ENCODE results near the gene AP1G1. TPM values are rescaled to one million over a fixed set of nuclear protein-coding genes. Genes with fewer than 3 reads are reported as not detected.

Gene AP1G1
- total and polyA plus RNA-seq, 10 of the 15 experiments (the other 5 are each of a cell fraction or from before 2014, with no cell fraction given), result 5.9 to 83.7 (median 47.8) TPM

- Histone ChIP-seq H3K36me3 (ENCODE audit: control insufficient read depth in 2 of 2, insufficient read depth in 2 of 2, low read length in 1 of 2) (no peaks in the 10 kb centered on the region), H3K4me2 (ENCODE audit: control insufficient read depth, insufficient read depth) (no peak overlapping the region), H3K9me3 (replicated peaks; ENCODE audit: control insufficient read depth, insufficient read depth, low read length) (no peaks in the 10 kb centered on the region), H4K20me1 (ENCODE audit: control insufficient read depth, insufficient read depth) (no peaks in the 10 kb centered on the region), H3K79me2 (ENCODE audit: control insufficient read depth, insufficient read depth, low read length) (no peaks in the 10 kb centered on the region), H3K27me3 (replicated peaks in 1 of 2; ENCODE audit: control insufficient read depth in 2 of 2, insufficient read depth in 2 of 2, low read length in 1 of 2) (no peaks in the 10 kb centered on the region), H3K27ac (ENCODE audit: control insufficient read depth, insufficient read depth) (no peak overlapping the region), H3K4me3 (no peak overlapping the region), H3K4me1 (ENCODE audit: control insufficient read depth, insufficient read depth, low read length) (no peaks in the 10 kb centered on the region), H2AFZ (ENCODE audit: control insufficient read depth, low read depth, low read length) (no peak overlapping the region), H3K9ac (ENCODE audit: control insufficient read depth, insufficient read depth, low read length) (no peak overlapping the region)
- POLR2A ChIA-PET, result interaction anchor here (0.6 to 1.2 kb wide), 5 partner anchors 22 to 263 kb away, joined by 3 to 8 read pairs (median 3); partner anchors contain the start of genes AP1G1, DHX38 and TXNL4B
- WGBS (ENCODE audit: insufficient coverage, insufficient replicate concordance, low lambda C conversion rate, missing lambda C conversion rate), result 6% methylated on average over 1 of the region's 2 CpGs
- CTCF ChIA-PET, result interaction anchor here (0.6 to 1.6 kb wide), 4 partner anchors 54 to 131 kb away, joined by 3 to 4 read pairs (median 3); no protein-coding TSS in a partner anchor
- no peak for TF ChIP-seq IKZF1 (conservative IDR thresholded peaks at IDR 0.05)
- TF ChIP-seq SMC3 (IDR thresholded peaks at IDR 0.05; ENCODE audit: borderline replicate concordance, low read length), result no peak
- no peak for TF ChIP-seq SREBF1 (IDR thresholded peaks at IDR 0.05; ENCODE audit: low read length)
- TF ChIP-seq JUNB (IDR thresholded peaks at IDR 0.05), result peak; percentile 29; the same call in 1 of the 2 replicates
- SMC1A ChIA-PET (ENCODE audit: uncharacterized antibody, unreplicated experiment), result interaction anchor here (0.7 to 1.0 kb wide), 3 partner anchors 9 to 285 kb away, joined by 3 to 4 read pairs (median 3); no protein-coding TSS in a partner anchor
- ATAC-seq, result peak; percentile 77
- FAIRE-seq, result no peak
- RAD21 ChIA-PET (ENCODE audit: unreplicated experiment), result interaction anchor here (0.6 to 0.8 kb wide), 2 partner anchors 12 to 14 kb away, joined by 3 to 4 read pairs; no protein-coding TSS in a partner anchor
- in situ Hi-C loops (cut with MboI) (no loop called here), intact Hi-C loops (cut with micrococcal nuclease; ENCODE audit: unreplicated experiment) (no loop called here)
- DNase-seq (ENCODE audit: low read depth, low spot score), result no peak
- no TSS peak for BruUV-seq (replicated peaks)
These were observed 21.7 kb upstream of the AP1G1 start for GRCh38 chr16:71830359-71830758.

- WGBS (ENCODE audit: insufficient coverage, insufficient replicate concordance, low lambda C conversion rate, missing lambda C conversion rate), result 97% methylated on average over 5 of the region's 5 CpGs
- H3K36me3 ChIP-seq (ENCODE audit: control insufficient read depth in 2 of 2, insufficient read depth in 2 of 2, low read length in 1 of 2), result no peaks in the 10 kb centered on the region
- no peak for ATAC-seq
- H3K27me3 ChIP-seq (replicated peaks in 1 of 2; ENCODE audit: control insufficient read depth in 2 of 2, insufficient read depth in 2 of 2, low read length in 1 of 2), result no peaks in the 10 kb centered on the region
- POLR2A ChIA-PET, result no interaction called here
- no peak for DNase-seq (ENCODE audit: low read depth, low spot score)
- in situ Hi-C loops (cut with MboI) (no loop called here), intact Hi-C loops (cut with micrococcal nuclease; ENCODE audit: unreplicated experiment) (no loop called here)
- no peaks in the 10 kb centered on the region for H3K9me3 ChIP-seq (replicated peaks; ENCODE audit: control insufficient read depth, insufficient read depth, low read length)
- H3K27ac ChIP-seq (ENCODE audit: control insufficient read depth, insufficient read depth), result no peak overlapping the region
- BruUV-seq (replicated peaks), result no TSS peak
- no peak overlapping the region for H3K9ac ChIP-seq (ENCODE audit: control insufficient read depth, insufficient read depth, low read length)
- H3K4me3 ChIP-seq, result no peak overlapping the region
- SMC1A ChIA-PET (ENCODE audit: uncharacterized antibody, unreplicated experiment), result interaction anchor here (4.5 kb wide), 1 partner anchor 15 kb away, joined by 21 read pairs; no protein-coding TSS in a partner anchor
- no peak overlapping the region for H3K4me2 ChIP-seq (ENCODE audit: control insufficient read depth, insufficient read depth)
- no peak for FAIRE-seq
- no peak overlapping the region for H2AFZ ChIP-seq (ENCODE audit: control insufficient read depth, low read depth, low read length)
- no peaks in the 10 kb centered on the region for H3K79me2 ChIP-seq (ENCODE audit: control insufficient read depth, insufficient read depth, low read length)
- CTCF ChIA-PET, result no interaction called here
- no peak for TF ChIP-seq CREM (IDR thresholded peaks at IDR 0.05; ENCODE audit: low read depth)
- no peak for TF ChIP-seq TAF1 (IDR thresholded peaks at IDR 0.05; ENCODE audit: borderline replicate concordance, low read depth, low read length)
- TF ChIP-seq FOXM1 (IDR thresholded peaks at IDR 0.05; ENCODE audit: low read depth, low read length), result no peak
- no peak for TF ChIP-seq RBBP5 (conservative IDR thresholded peaks at IDR 0.05)
- no peak for TF ChIP-seq CREB1 (IDR thresholded peaks at IDR 0.05; ENCODE audit: low read depth)
- no peak for TF ChIP-seq STAT3 (IDR thresholded peaks at IDR 0.05; ENCODE audit: low read depth, low read length)
- H4K20me1 ChIP-seq (ENCODE audit: control insufficient read depth, insufficient read depth), result no peaks in the 10 kb centered on the region
- H3K4me1 ChIP-seq (ENCODE audit: control insufficient read depth, insufficient read depth, low read length), result no peaks in the 10 kb centered on the region
- RAD21 ChIA-PET (ENCODE audit: unreplicated experiment), result interaction anchor here (1.2 kb wide), 1 partner anchor 14 kb away, joined by 3 read pairs; no protein-coding TSS in a partner anchor
These were observed 17.9 kb upstream of the AP1G1 start for GRCh38 chr16:71826533-71827017.
